Cardiac muscle cell (in vitro differentiated cells and primary cell): ENCODE measurements around the gene UTP18. TPM values are rescaled to one million over a fixed set of nuclear protein-coding genes. Genes with fewer than 3 reads are reported as not detected.
A peak's percentile ranks its signal among the peaks of the same experiment; 100 is the strongest.
"Not testable (repeated sequence)": the region's sequence is repeated elsewhere in the genome, so short reads cannot be mapped to it uniquely, and the experiment has no call there.

Experiments
- DNase-seq, 2 donors: peaks; one replicate each; pipeline versions ENCODE4 v3.0.0 to v3.0.0-alpha.2; 2010 to 2017; ENCODE audit warnings: low read depth in 1 of 2, low spot score in 1 of 2
- H3K27ac ChIP-seq: fragments of 200-600 bp; sonication (generic); 2 replicates; pipeline ENCODE4 v1.5.1; 2016
- H3K27me3 ChIP-seq: fragments of 200-600 bp; sonication (generic); 2 replicates; pipeline ENCODE4 v1.6.0; 2016; ENCODE audit warnings: control low read depth
- H3K36me3 ChIP-seq: fragments of 200-600 bp; sonication (generic); 2 replicates; pipeline ENCODE4 v1.5.1; 2016; ENCODE audit warnings: control low read depth
- H3K4me1 ChIP-seq: fragments of 200-600 bp; sonication (generic); 2 replicates; pipeline ENCODE4 v1.8.1; 2017; ENCODE audit warnings: low read depth, mild to moderate bottlenecking, mixed run types
- H3K4me3 ChIP-seq: fragments of 200-600 bp; sonication (generic); 2 replicates; pipeline ENCODE4 v1.5.1; 2016; ENCODE audit warnings: mild to moderate bottlenecking
- H3K9me3 ChIP-seq: fragments of 200-600 bp; sonication (generic); 2 replicates; pipeline ENCODE4 v1.5.1; 2017; ENCODE audit warnings: low read depth, mild to moderate bottlenecking, control low read depth
- CTCF ChIP-seq: IDR thresholded peaks from 2 replicates; pipeline ENCODE4 v1.5.1; 2012; ENCODE audit warnings: low read depth, mild to moderate bottlenecking, low read length
- polyA plus RNA-seq: library from polyadenylated mRNA; unstranded; fragments of >200 nt; fragmentation: Nextera tagmentation; extraction: Ambion mirVana; gene quantifications from 2 replicates; pipeline ENCODE4 v1.2.1, GENCODE V29; 2016
- total RNA-seq: library from RNA; depleted of rRNA; stranded (reverse); fragments of >200 nt; gene quantifications from 2 replicates; pipeline ENCODE4 v1.2.3, GENCODE V29; 2016

Gene UTP18
- total and polyA plus RNA-seq, 2 experiments from 2014 or later, result 19.2 to 24.9 TPM

GRCh38 chr17:51270636-51271035, 10.3 kb downstream of the UTP18 start:
- H3K27me3 ChIP-seq, result no peaks in the 10 kb centered on the region
- DNase-seq, result no peak
- H3K4me1 ChIP-seq, result no peaks in the 10 kb centered on the region
- H3K4me3 ChIP-seq, result no peak overlapping the region
- H3K9me3 ChIP-seq, result no peaks in the 10 kb centered on the region
- no peak overlapping the region for H3K27ac ChIP-seq
- H3K36me3 ChIP-seq, result peaks cover 32% of the 10 kb centered on the region
- no peak for TF ChIP-seq CTCF

GRCh38 chr17:51272812-51273211, 12.5 kb downstream of the UTP18 start:
- TF ChIP-seq CTCF, result no peak
- H3K4me1 ChIP-seq, result no peaks in the 10 kb centered on the region
- no peaks in the 10 kb centered on the region for H3K9me3 ChIP-seq
- no peak for DNase-seq
- no peak overlapping the region for H3K4me3 ChIP-seq
- H3K36me3 ChIP-seq, result peaks cover 41% of the 10 kb centered on the region
- no peaks in the 10 kb centered on the region for H3K27me3 ChIP-seq
- H3K27ac ChIP-seq, result no peak overlapping the region

DNA sequence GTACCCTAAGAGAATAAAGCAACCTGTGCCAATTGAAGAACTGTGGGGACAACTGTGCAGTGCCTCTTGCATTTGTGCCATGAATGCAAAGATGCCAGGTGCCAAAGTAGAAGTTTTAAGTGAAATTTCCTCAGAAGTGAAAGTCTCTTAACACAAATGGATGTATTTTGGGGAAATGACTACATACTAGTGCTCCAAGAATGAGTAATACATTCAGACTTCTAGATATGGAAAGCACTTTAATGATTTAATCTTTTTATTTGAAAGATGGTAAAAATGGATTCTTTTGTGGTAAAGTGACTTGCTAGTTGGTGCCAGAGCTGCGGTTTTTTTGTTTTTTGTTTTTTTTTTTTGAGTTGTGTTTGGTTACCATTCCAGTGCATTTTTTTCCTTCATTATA, 15.0 kb downstream of the UTP18 start:
- Histone ChIP-seq H3K4me3 (no peak overlapping the region), H3K4me1 (no peaks in the 10 kb centered on the region), H3K27me3 (no peaks in the 10 kb centered on the region), H3K27ac (no peak overlapping the region), H3K36me3 (peaks cover 51% of the 10 kb centered on the region), H3K9me3 (no peaks in the 10 kb centered on the region)
- DNase-seq, result peak in 1 of 2 donors; percentile 62
- TF ChIP-seq CTCF, result no peak

DNA sequence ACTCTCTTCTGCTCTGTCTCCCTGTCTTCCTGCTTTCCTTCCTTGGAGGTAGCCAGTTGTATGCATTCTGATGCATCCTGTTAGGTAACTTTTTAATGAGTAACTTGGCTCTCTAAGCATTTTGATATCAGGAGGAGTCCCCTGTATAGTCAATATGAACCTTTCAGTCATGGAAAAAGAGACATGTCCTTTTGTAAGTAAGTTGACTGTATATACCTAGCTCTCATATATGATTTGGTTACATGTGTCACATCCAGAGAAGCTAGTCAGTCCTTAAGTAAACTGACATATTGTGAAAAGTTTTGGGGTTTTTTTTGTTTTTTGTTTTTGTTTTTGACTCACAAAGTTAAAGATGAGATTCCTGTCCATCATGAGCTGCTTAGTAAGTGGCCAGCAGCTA, 18.8 kb downstream of the UTP18 start:
- no peak for TF ChIP-seq CTCF
- Histone ChIP-seq H3K27me3 (no peaks in the 10 kb centered on the region), H3K4me3 (no peak overlapping the region), H3K27ac (no peak overlapping the region), H3K36me3 (peaks cover 50% of the 10 kb centered on the region), H3K9me3 (no peaks in the 10 kb centered on the region), H3K4me1 (no peaks in the 10 kb centered on the region)
- DNase-seq, result no peak

GRCh38 chr17:51287412-51287811, 27.1 kb downstream of the UTP18 start:
- no peak overlapping the region for H3K4me3 ChIP-seq
- no peak overlapping the region for H3K27ac ChIP-seq
- H3K9me3 ChIP-seq, result no peaks in the 10 kb centered on the region
- peaks cover 63% of the 10 kb centered on the region for H3K36me3 ChIP-seq
- no peak for DNase-seq
- no peak for TF ChIP-seq CTCF
- H3K27me3 ChIP-seq, result no peaks in the 10 kb centered on the region
- no peaks in the 10 kb centered on the region for H3K4me1 ChIP-seq

DNA sequence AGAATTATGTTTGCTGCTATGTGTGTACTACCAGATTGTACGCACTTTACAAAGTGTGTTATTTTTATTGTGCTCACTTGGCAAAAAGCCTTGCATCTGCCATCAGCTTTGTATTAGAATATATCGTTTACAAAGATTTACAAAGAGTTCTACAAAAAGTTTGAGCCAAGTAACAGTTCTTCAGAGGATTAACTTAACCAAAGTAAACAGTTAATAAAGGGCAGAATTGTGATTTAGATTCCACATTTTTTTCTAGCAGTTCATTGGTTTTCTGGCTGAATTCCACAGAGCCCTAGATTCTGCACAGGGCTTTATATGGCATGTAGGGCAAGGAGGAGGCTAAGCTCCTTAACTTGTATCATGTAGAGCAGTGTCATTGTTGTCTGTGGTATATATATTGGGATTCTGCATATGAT, 29.4 kb downstream of the UTP18 start:
- H3K27ac ChIP-seq, result no peak overlapping the region
- no peaks in the 10 kb centered on the region for H3K27me3 ChIP-seq
- peaks cover 64% of the 10 kb centered on the region for H3K36me3 ChIP-seq
- no peak for DNase-seq
- no peak overlapping the region for H3K4me3 ChIP-seq
- no peaks in the 10 kb centered on the region for H3K9me3 ChIP-seq
- TF ChIP-seq CTCF, result no peak
- H3K4me1 ChIP-seq, result no peaks in the 10 kb centered on the region

DNA sequence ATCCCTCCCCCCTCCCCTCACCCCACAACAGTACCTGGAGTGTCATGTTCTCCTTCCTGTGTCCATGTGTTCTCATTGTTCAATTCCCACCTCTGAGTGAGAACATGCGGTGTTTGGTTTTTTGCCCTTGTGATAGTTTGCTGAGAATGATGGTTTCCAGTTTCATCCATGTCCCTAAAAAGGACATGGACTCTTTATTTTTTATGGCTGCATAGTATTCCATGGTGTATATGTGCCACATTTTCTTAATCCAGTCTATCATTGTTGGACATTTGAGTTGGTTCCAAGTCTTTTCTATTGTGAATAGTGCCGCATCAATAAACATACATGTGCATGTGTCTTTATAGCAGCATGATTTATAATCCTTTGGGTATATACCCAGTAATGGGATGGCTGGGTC, 34.0 kb downstream of the UTP18 start:
- DNase-seq, H3K27me3 ChIP-seq, H3K27ac ChIP-seq, H3K4me3 ChIP-seq, H3K9me3 ChIP-seq, H3K4me1 ChIP-seq: not testable (repeated sequence)
- H3K36me3 ChIP-seq, result peaks cover 32% of the 10 kb centered on the region
